ENCODE data around the gene RRP1.

RRP1 gene

GRCh38 chr21:43781846-43782245 lies 7.5 kb upstream of the RRP1 start:
- H3K27ac ChIP-seq: no peak overlapping the region
- TF ChIP-seq CTCF (IDR thresholded peaks at IDR 0.05): no peak
- no peak for TF ChIP-seq ZFX (IDR thresholded peaks at IDR 0.05; ENCODE audit: borderline replicate concordance)

GRCh38 chr21:43782431-43783097 lies 6.8 kb upstream of the RRP1 start:
- TF ChIP-seq CTCF (IDR thresholded peaks at IDR 0.05): no peak
- TF ChIP-seq ZFX (IDR thresholded peaks at IDR 0.05; ENCODE audit: borderline replicate concordance): no peak
- H3K27ac ChIP-seq: no peak overlapping the region

- TF ChIP-seq CTCF (IDR thresholded peaks at IDR 0.05) (no peak), ZFX (IDR thresholded peaks at IDR 0.05; ENCODE audit: borderline replicate concordance) (no peak)
- no peak overlapping the region for H3K27ac ChIP-seq
Measured at GRCh38 chr21:43783098-43783700, 6.2 kb upstream of the RRP1 start.

- no peak for TF ChIP-seq CTCF (IDR thresholded peaks at IDR 0.05)
- no peak for TF ChIP-seq ZFX (IDR thresholded peaks at IDR 0.05; ENCODE audit: borderline replicate concordance)
- H3K27ac ChIP-seq: no peak overlapping the region
Measured at GRCh38 chr21:43785134-43785533, 4.2 kb upstream of the RRP1 start.

GRCh38 chr21:43786300-43786806 lies 3.0 kb upstream of the RRP1 start:
- H3K27ac ChIP-seq: no peak overlapping the region
- TF ChIP-seq ZFX (IDR thresholded peaks at IDR 0.05; ENCODE audit: borderline replicate concordance) (no peak), CTCF (IDR thresholded peaks at IDR 0.05) (no peak)

GRCh38 chr21:43786807-43787440 lies 2.5 kb upstream of the RRP1 start:
- no peak overlapping the region for H3K27ac ChIP-seq
- TF ChIP-seq CTCF (IDR thresholded peaks at IDR 0.05): no peak

- peak overlapping the region; percentile 86 for H3K27ac ChIP-seq
- TF ChIP-seq ZFX (IDR thresholded peaks at IDR 0.05; ENCODE audit: borderline replicate concordance) (no peak), CTCF (IDR thresholded peaks at IDR 0.05) (no peak)
Measured at GRCh38 chr21:43790010-43790524, 690 bp downstream of the RRP1 start.

Data from 22Rv1 (cell line).